ENCODE results near the gene NCOA1.

DNA sequence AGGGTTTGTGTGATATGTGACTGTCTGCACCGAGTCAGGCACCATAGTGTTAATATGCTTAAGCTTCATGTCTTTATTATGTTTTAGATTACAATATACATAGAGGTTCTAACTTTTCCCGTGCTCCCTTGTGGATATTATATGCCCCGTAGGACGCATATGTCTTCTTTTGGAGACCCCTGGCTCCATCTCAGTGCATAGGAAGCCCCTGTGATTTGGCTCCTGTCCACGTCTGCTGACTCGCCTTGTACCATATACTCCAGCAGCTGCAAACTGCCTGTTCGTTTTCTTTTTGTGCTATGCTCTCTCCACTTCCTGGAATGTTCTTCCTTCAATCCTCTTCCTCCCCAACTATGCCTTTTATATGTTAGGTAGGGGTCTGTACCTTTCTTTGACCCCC, 191.2 kb downstream of the NCOA1 start:
- TF ChIP-seq RARB (CRISPR knock-in tag; IDR thresholded peaks at IDR 0.05), result no peak
- no peak for TF ChIP-seq ESRRG (CRISPR knock-in tag; IDR thresholded peaks at IDR 0.05)
- TF ChIP-seq, protein P1, sequence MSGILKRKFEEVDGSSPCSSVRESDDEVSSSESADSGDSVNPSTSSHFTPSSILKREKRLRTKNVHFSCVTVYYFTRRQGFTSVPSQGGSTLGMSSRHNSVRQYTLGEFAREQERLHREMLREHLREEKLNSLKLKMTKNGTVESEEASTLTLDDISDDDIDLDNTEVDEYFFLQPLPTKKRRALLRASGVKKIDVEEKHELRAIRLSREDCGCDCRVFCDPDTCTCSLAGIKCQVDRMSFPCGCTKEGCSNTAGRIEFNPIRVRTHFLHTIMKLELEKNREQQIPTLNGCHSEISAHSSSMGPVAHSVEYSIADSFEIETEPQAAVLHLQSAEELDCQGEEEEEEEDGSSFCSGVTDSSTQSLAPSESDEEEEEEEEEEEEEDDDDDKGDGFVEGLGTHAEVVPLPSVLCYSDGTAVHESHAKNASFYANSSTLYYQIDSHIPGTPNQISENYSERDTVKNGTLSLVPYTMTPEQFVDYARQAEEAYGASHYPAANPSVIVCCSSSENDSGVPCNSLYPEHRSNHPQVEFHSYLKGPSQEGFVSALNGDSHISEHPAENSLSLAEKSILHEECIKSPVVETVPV (CRISPR knock-in tag; IDR thresholded peaks at IDR 0.05), result no peak
- no peak for TF ChIP-seq ZFP3 (CRISPR knock-in tag; IDR thresholded peaks at IDR 0.05)
- TF ChIP-seq ARNTL (CRISPR knock-in tag; IDR thresholded peaks at IDR 0.05; ENCODE audit: borderline replicate concordance, low read depth), result no peak
- TF ChIP-seq ISL1 (CRISPR knock-in tag; IDR thresholded peaks at IDR 0.05), result no peak
- TF ChIP-seq ZNF565 (CRISPR knock-in tag; conservative IDR thresholded peaks at IDR 0.05; ENCODE audit: low read depth), result no peak
- no peak for TF ChIP-seq ZNF8 (CRISPR knock-in tag; IDR thresholded peaks at IDR 0.05)
- TF ChIP-seq, protein P2, sequence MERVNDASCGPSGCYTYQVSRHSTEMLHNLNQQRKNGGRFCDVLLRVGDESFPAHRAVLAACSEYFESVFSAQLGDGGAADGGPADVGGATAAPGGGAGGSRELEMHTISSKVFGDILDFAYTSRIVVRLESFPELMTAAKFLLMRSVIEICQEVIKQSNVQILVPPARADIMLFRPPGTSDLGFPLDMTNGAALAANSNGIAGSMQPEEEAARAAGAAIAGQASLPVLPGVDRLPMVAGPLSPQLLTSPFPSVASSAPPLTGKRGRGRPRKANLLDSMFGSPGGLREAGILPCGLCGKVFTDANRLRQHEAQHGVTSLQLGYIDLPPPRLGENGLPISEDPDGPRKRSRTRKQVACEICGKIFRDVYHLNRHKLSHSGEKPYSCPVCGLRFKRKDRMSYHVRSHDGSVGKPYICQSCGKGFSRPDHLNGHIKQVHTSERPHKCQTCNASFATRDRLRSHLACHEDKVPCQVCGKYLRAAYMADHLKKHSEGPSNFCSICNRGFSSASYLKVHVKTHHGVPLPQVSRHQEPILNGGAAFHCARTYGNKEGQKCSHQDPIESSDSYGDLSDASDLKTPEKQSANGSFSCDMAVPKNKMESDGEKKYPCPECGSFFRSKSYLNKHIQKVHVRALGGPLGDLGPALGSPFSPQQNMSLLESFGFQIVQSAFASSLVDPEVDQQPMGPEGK (CRISPR knock-in tag; IDR thresholded peaks at IDR 0.05; ENCODE audit: borderline replicate concordance), result no peak
- no peak for TF ChIP-seq CSDC2 (CRISPR knock-in tag; IDR thresholded peaks at IDR 0.05)
- TF ChIP-seq ZFP30 (CRISPR knock-in tag; IDR thresholded peaks at IDR 0.05), result no peak
- no peak for TF ChIP-seq SNAI2 (CRISPR knock-in tag; IDR thresholded peaks at IDR 0.05)

All from SK-N-SH treated with all-trans-retinoic acid at 6 μM for 48 hours (cell line).